Thyroid gland (tissue), 4 donors: Measurements from ENCODE around the gene EGR4.

Source experiments
- POLR2A ChIP-seq, 2 donors: fragments of 450-650 bp; IDR thresholded peaks; one replicate each; pipeline ENCODE4 v1.6.1; 2017; ENCODE audit warnings: antibody characterized with exemption in 2 of 2, mild to moderate bottlenecking in 2 of 2, moderate library complexity in 1 of 2
- TF ChIP-seq, protein P1 (sequence below), 6 experiments: fragments of 200-600 bp in 3 of 6; fragments of 450-650 bp in 3 of 6; sonication (generic) in 3 of 6; IDR thresholded peaks; one replicate each; pipeline ENCODE4 v1.5.1; 2016 to 2019; ENCODE audit warnings: antibody characterized with exemption in 6 of 6, mild to moderate bottlenecking in 2 of 6, inconsistent platforms in 1 of 6, moderate library complexity in 1 of 6

DNA sequence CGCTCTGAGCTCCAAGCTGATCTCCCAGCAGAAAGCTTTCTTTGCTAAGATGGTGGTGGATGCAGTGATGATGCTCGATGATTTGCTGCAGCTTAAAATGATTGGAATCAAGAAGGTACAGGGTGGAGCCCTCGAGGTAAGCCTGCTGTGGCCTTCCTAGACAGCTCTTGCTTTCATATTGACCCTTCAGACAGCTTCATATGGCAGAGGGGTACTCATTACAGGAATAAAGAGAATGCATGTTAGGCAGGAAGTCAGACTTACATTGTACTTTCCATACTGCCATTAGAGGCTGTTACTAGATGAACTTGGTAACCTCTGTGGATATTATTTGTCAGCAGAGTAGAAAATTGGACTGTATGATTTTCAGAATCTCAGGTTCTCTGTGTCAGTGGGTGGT, 48.8 kb downstream of the EGR4 start:
- TF ChIP-seq, protein P1, sequence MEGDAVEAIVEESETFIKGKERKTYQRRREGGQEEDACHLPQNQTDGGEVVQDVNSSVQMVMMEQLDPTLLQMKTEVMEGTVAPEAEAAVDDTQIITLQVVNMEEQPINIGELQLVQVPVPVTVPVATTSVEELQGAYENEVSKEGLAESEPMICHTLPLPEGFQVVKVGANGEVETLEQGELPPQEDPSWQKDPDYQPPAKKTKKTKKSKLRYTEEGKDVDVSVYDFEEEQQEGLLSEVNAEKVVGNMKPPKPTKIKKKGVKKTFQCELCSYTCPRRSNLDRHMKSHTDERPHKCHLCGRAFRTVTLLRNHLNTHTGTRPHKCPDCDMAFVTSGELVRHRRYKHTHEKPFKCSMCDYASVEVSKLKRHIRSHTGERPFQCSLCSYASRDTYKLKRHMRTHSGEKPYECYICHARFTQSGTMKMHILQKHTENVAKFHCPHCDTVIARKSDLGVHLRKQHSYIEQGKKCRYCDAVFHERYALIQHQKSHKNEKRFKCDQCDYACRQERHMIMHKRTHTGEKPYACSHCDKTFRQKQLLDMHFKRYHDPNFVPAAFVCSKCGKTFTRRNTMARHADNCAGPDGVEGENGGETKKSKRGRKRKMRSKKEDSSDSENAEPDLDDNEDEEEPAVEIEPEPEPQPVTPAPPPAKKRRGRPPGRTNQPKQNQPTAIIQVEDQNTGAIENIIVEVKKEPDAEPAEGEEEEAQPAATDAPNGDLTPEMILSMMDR (IDR thresholded peaks at IDR 0.05), result no peak
- TF ChIP-seq POLR2A (IDR thresholded peaks at IDR 0.05), result no peak
